HepG2 (cell line): ENCODE data around the gene TTC31. TPM values are rescaled to one million over a fixed set of nuclear protein-coding genes. Genes with fewer than 3 reads are reported as not detected.

Experiments used
- BORCS8-MEF2B ChIP-seq: sonication (generic); formaldehyde crosslinking; IDR thresholded peaks from 2 replicates; pipeline ENCODE4 v1.8.0; 2022; ENCODE audit warnings: mild to moderate bottlenecking, missing genetic modification reagents
- FIP1L1 ChIP-seq: fragments of 200-400 bp; formaldehyde crosslinking; IDR thresholded peaks from 2 replicates; pipeline ENCODE4 v1.6.1; 2018; ENCODE audit warnings: low read depth, mild to moderate bottlenecking, low read length, moderate library complexity, borderline replicate concordance; ENCODE audit not compliant: insufficient read depth
- FOXP1 ChIP-seq, 2 experiments: fragments of 450-650 bp in 1 of 2; IDR thresholded peaks; 2 replicates each; pipeline ENCODE4 v1.6.1; 2017 to 2018; ENCODE audit warnings: antibody characterized with exemption in 1 of 2
- GATAD1 ChIP-seq: IDR thresholded peaks from 2 replicates; pipeline ENCODE4 v1.6.1; 2016; ENCODE audit warnings: missing genetic modification reagents, missing compliant biosample characterization
- KIAA2018 ChIP-seq: sonication (generic); formaldehyde crosslinking; IDR thresholded peaks from 2 replicates; pipeline ENCODE4 v1.5.0; 2020; ENCODE audit warnings: mild to moderate bottlenecking, missing genetic modification reagents, borderline replicate concordance
- KLF11 ChIP-seq: IDR thresholded peaks from 2 replicates; pipeline ENCODE4 v1.6.1; 2016; ENCODE audit warnings: missing compliant biosample characterization
- NR2F1 ChIP-seq, 2 experiments: fragments of 450-650 bp in 1 of 2; formaldehyde crosslinking in 1 of 2; IDR thresholded peaks; 2 replicates each; pipeline versions ENCODE4 v1.5.0 to v1.6.1; 2016 to 2020; ENCODE audit warnings: mild to moderate bottlenecking in 1 of 2, missing compliant biosample characterization in 1 of 2, missing genetic modification reagents in 1 of 2, moderate library complexity in 1 of 2
- SALL1 ChIP-seq: sonication (generic); formaldehyde crosslinking; IDR thresholded peaks from 2 replicates; pipeline ENCODE4 v1.8.0; 2022; ENCODE audit warnings: mild to moderate bottlenecking, missing genetic modification reagents
- ZNF326 ChIP-seq: sonication (generic); formaldehyde crosslinking; IDR thresholded peaks from 2 replicates; pipeline ENCODE4 v1.4.0; 2020; ENCODE audit warnings: missing genetic modification reagents, borderline replicate concordance
- ZNF331 ChIP-seq: sonication (generic); formaldehyde crosslinking; IDR thresholded peaks from 2 replicates; pipeline ENCODE4 v1.4.0; 2020; ENCODE audit warnings: missing genetic modification reagents
- ZNF337 ChIP-seq: sonication (generic); formaldehyde crosslinking; IDR thresholded peaks from 2 replicates; pipeline ENCODE4 v1.5.1; 2020; ENCODE audit warnings: missing genetic modification reagents, low read depth, mild to moderate bottlenecking, borderline replicate concordance
- ZNF576 ChIP-seq: sonication (generic); formaldehyde crosslinking; IDR thresholded peaks from 2 replicates; pipeline ENCODE4 v1.4.0; 2020; ENCODE audit warnings: mild to moderate bottlenecking, missing genetic modification reagents
- ZNF614 ChIP-seq: IDR thresholded peaks from 2 replicates; pipeline ENCODE4 v1.6.1; 2018; ENCODE audit warnings: missing biosample characterization, missing genetic modification reagents, inconsistent platforms, borderline replicate concordance
- ZNF639 ChIP-seq: conservative IDR thresholded peaks from 2 replicates; pipeline ENCODE4 v1.6.1; 2018; ENCODE audit warnings: missing genetic modification reagents
- ZNF644 ChIP-seq: IDR thresholded peaks from 2 replicates; pipeline ENCODE4 v1.6.1; 2016; ENCODE audit warnings: low read depth
- ZNF678 ChIP-seq: sonication (generic); formaldehyde crosslinking; IDR thresholded peaks from 2 replicates; pipeline ENCODE4 v1.4.0; 2020; ENCODE audit warnings: mild to moderate bottlenecking, missing genetic modification reagents
- ZNF761 ChIP-seq: sonication (generic); formaldehyde crosslinking; conservative IDR thresholded peaks from 2 replicates; pipeline ENCODE4 v1.4.0; 2020; ENCODE audit warnings: mild to moderate bottlenecking, missing genetic modification reagents
- ZNF773 ChIP-seq: sonication (generic); formaldehyde crosslinking; IDR thresholded peaks from 2 replicates; pipeline ENCODE4 v1.4.0; 2020; ENCODE audit warnings: missing genetic modification reagents, borderline replicate concordance
- ZNF839 ChIP-seq: sonication (generic); formaldehyde crosslinking; IDR thresholded peaks from 2 replicates; pipeline ENCODE4 v1.4.0; 2020; ENCODE audit warnings: missing genetic modification reagents, mild to moderate bottlenecking, borderline replicate concordance
- ZSCAN25 ChIP-seq: sonication (generic); formaldehyde crosslinking; IDR thresholded peaks from 2 replicates; pipeline ENCODE4 v1.8.0; 2022; ENCODE audit warnings: mild to moderate bottlenecking, missing genetic modification reagents
- polyA plus RNA-seq, 8 experiments: library from polyadenylated mRNA; depleted of rRNA in 3 of 8; stranded (reverse) in 7 of 8; unstranded in 1 of 8; fragments of >200 nt; fragmentation: Illumina TruSeq in 4 of 8; extraction: Trizol in 4 of 8; gene quantifications; 2 replicates each; pipeline versions ENCODE4 v1.2.1 to v1.2.3, GENCODE V29; 2011 to 2016; ENCODE audit warnings: low read depth in 4 of 8, missing spikeins in 1 of 8, mixed read lengths in 1 of 8; ENCODE audit not compliant: insufficient read depth in 1 of 8
- total RNA-seq, 5 experiments: library from RNA; depleted of rRNA; stranded (reverse); fragments of >200 nt; fragmentation: Illumina TruSeq; extraction: Trizol; gene quantifications; 2 replicates each; pipeline ENCODE4 v1.2.3, GENCODE V29; 2016; ENCODE audit warnings: low read depth in 1 of 5

TTC31 gene
- total and polyA plus RNA-seq, 2 of the 13 experiments (the other 11 are each of a cell fraction or from before 2014, with no cell fraction given), result 28.3 to 39.5 TPM

DNA sequence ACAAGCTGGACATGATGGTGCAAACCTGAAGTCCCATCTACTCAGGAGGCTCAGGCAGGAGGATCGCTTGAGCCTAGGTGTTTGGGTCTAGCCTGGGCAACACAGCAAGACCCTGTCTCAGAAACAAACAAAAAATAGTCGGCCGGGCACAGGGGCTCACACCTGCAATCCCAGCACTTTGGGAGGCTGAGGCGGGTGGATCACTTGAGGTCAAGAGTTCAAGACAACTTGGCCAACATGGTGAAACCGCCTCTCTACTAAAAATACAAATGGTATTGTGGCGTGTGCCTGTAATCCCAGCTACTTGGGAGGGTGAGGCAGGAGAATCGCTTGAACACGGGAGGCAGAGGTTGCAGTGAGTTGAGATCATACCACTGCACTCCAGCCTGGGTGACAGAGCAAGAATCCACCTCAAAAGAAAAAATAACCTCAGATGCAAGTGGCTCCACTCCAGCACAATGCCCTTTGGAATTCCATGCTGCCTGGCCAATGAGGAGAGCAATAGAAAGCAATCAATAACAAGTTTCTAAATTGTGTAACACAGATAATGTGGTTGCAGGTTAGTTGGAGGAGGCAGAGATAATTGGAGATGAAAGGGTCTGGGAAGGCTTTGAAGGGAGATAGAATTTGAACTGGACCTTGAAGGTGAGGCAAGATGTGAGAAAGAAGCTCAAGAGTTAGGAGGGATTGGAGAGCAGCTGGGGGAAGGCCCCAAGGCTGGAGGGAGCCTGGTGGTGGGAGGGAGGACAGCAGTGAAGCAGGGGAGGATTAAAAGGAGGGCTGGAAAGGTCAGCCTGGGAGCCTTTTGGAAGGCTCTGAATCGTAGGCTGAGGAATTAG is 6.0 kb downstream of the TTC31 start (continued):
- TF ChIP-seq FIP1L1 (no peak), BORCS8-MEF2B (CRISPR knock-in tag) (peak; percentile 74; the same call in 1 of the 2 replicates), GATAD1 (CRISPR knock-in tag) (peak; percentile 20; the same call in 1 of the 2 replicates), KIAA2018 (no peak), ZSCAN25 (CRISPR knock-in tag) (peak; percentile 79), ZNF761 (CRISPR knock-in tag) (no peak), ZNF337 (CRISPR knock-in tag) (no peak), ZNF644 (CRISPR knock-in tag) (no peak), ZNF326 (CRISPR knock-in tag) (no peak), ZNF614 (CRISPR knock-in tag) (peak; percentile 64; the same call in 1 of the 2 replicates), ZNF639 (CRISPR knock-in tag) (no peak), ZNF839 (CRISPR knock-in tag) (0 out of 2 replicates have a peak, but pooled peaks have one; percentile 48), ZNF678 (CRISPR knock-in tag) (no peak), ZNF773 (no peak), NR2F1 (CRISPR knock-in tag; IDR thresholded peaks at IDR 0.05) (peak; percentile 37 to 48), KLF11 (CRISPR knock-in tag) (no peak), SALL1 (peak; percentile 90), FOXP1 (IDR thresholded peaks at IDR 0.05) (peak; percentile 75; the same call in 1 of the 2 replicates), FOXP1 (CRISPR knock-in tag; IDR thresholded peaks at IDR 0.05) (peak; percentile 65; the same call in 1 of the 2 replicates), ZNF576 (CRISPR knock-in tag) (no peak), ZNF331 (CRISPR knock-in tag) (peak; percentile 74; the same call in 1 of the 2 replicates)
